Panc1 (cell line): ENCODE measurements around the gene CHDH. TPM values are rescaled to one million over a fixed set of nuclear protein-coding genes. Genes with fewer than 3 reads are reported as not detected.

Source experiments
- ATAC-seq: fragments of 200-7000 bp; cut with Tn5 transposase; 2 replicates; pipeline ENCODE4 v1.9.1; 2020; ENCODE audit warnings: mild to moderate bottlenecking, moderate library complexity
- BruUV-seq: library from RNA; stranded (reverse); fragments of 400-500 nt; replicated peaks from 2 replicates; lab custom pipeline; 2021; lab: Mats Ljungman, UMichigan
- CTCF ChIA-PET: fragments of 300-600 bp; sonication (Branson Sonifier 250); formaldehyde crosslinking; loops from one replicate; lab custom pipeline; 2022; ENCODE audit warnings: antibody characterized with exemption; lab: Charles Lee
- POLR2A ChIA-PET: fragments of 300-600 bp; sonication (Branson Sonifier 250); formaldehyde crosslinking; loops from one replicate; lab custom pipeline; 2022; ENCODE audit warnings: antibody characterized with exemption; lab: Charles Lee
- DNase-seq: peaks from one replicate; pipeline ENCODE4 v3.0.0-alpha.2; 2010; ENCODE audit warnings: low read depth, low spot score
- H3K27ac ChIP-seq: 2 replicates; pipeline ENCODE4 v1.5.1; 2011; ENCODE audit warnings: mild to moderate bottlenecking, low read length, inconsistent platforms
- H3K27me3 ChIP-seq: fragments of 200-500 bp; sonication (Bioruptor generic); 2 replicates; pipeline ENCODE4 v1.6.0; 2014; ENCODE audit warnings: low read length, inconsistent platforms; ENCODE audit not compliant: control insufficient read depth, insufficient read depth
- H3K36me3 ChIP-seq: fragments of 200-500 bp; sonication (Bioruptor generic); 2 replicates; pipeline ENCODE4 v1.5.1; 2014; ENCODE audit warnings: inconsistent platforms, mild to moderate bottlenecking, low read length, moderate library complexity; ENCODE audit not compliant: control insufficient read depth, insufficient read depth
- H3K4me1 ChIP-seq: 2 replicates; pipeline ENCODE4 v1.5.1; 2011; ENCODE audit warnings: inconsistent platforms, mild to moderate bottlenecking, low read length, moderate library complexity; ENCODE audit not compliant: control insufficient read depth, insufficient read depth
- H3K4me3 ChIP-seq, 2 experiments: 2 replicates each; pipeline ENCODE4 v1.5.1; 2011 to 2012; ENCODE audit warnings: low read depth in 2 of 2, low read length in 2 of 2, mild to moderate bottlenecking in 2 of 2, inconsistent platforms in 1 of 2, moderate library complexity in 1 of 2
- H3K9me3 ChIP-seq: fragments of 200-500 bp; sonication (Bioruptor generic); 2 replicates; pipeline ENCODE4 v1.5.1; 2014; ENCODE audit warnings: low read depth, mild to moderate bottlenecking, inconsistent platforms, low read length, moderate library complexity; ENCODE audit not compliant: control insufficient read depth, insufficient read depth
- POLR2AphosphoS5 ChIP-seq: IDR thresholded peaks from 2 replicates; pipeline ENCODE4 v1.6.1; 2012; ENCODE audit warnings: mild to moderate bottlenecking, low read depth, low read length, moderate library complexity
- REST ChIP-seq, 2 experiments: IDR thresholded peaks; 2 replicates each; pipeline ENCODE4 v1.6.1; 2011 to 2012; ENCODE audit warnings: low read depth in 2 of 2, control low read depth in 1 of 2, low read length in 1 of 2, mild to moderate bottlenecking in 1 of 2, moderate library complexity in 1 of 2; ENCODE audit not compliant: insufficient read depth in 1 of 2
- SIN3A ChIP-seq: IDR thresholded peaks from 2 replicates; pipeline ENCODE4 v1.6.1; 2012; ENCODE audit warnings: low read depth, mild to moderate bottlenecking, low read length, moderate library complexity, borderline replicate concordance; ENCODE audit not compliant: insufficient read depth
- TCF7L2 ChIP-seq: IDR thresholded peaks from 2 replicates; pipeline ENCODE4 v1.6.1; 2011; ENCODE audit warnings: mild to moderate bottlenecking, low read depth, low read length, inconsistent platforms
- in situ Hi-C: cut with HindIII; loops from 2 replicates; pipeline ENCODE4 v1.10.0; 2016; ENCODE audit warnings: low sequenced_read_pairs, low pct_unique_long_range_greater_than_20kb
- intact Hi-C: fragments of 100-400 bp; cut with micrococcal nuclease; formaldehyde crosslinking; loops from one replicate; pipeline ENCODE4 v1.10.0; 2022; ENCODE audit not compliant: unreplicated experiment
- total RNA-seq: library from RNA; stranded (reverse); gene quantifications from one replicate; pipeline ENCODE4 v1.2.1, GENCODE V29; 2021; ENCODE audit not compliant: unreplicated experiment
- TF ChIP-seq, protein P1 (sequence below): fragments of 450-650 bp; IDR thresholded peaks from 2 replicates; pipeline ENCODE4 v1.5.1; 2017; ENCODE audit warnings: mild to moderate bottlenecking

The CHDH gene
- total RNA-seq, 1 experiment from 2014 or later, result 24.1 TPM

DNA sequence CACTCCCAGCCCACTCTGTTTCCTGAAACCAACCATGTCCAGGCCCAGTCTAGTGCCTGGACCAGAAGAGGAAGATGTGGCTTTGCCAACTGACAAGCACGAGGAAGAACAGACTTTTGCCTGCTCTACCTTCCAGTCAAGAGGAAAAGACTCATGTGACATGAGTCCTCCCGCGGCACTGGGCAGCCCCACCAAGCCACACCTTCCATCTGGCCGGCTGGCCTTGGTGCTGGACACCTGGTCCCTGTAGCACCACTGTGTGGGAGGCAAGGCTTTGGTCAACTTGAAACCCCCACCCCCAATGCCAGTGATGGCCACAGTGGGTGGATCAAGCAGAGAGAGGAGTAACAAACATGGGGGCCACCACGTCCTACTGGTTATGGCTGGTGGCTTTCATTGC is 12.5 kb downstream of the CHDH start:
- Histone ChIP-seq H3K27me3 (no peaks in the 10 kb centered on the region), H3K4me1 (no peaks in the 10 kb centered on the region), H3K4me3 (no peak overlapping the region), H3K9me3 (no peaks in the 10 kb centered on the region), H3K36me3 (no peaks in the 10 kb centered on the region), H3K27ac (no peak overlapping the region)
- no TSS peak for BruUV-seq
- POLR2A ChIA-PET, result interaction anchor here (0.6 kb wide), 1 partner anchor 330 kb away, joined by 14 read pairs; no protein-coding TSS in a partner anchor
- in situ Hi-C loops, result no loop called here
- TF ChIP-seq TCF7L2 (no peak), SIN3A (no peak), POLR2AphosphoS5 (no peak), REST (IDR thresholded peaks at IDR 0.05; ENCODE audit: insufficient read depth in 1 of 2, low read depth in 2 of 2, low read length in 1 of 2) (no peak)
- TF ChIP-seq, protein P1, sequence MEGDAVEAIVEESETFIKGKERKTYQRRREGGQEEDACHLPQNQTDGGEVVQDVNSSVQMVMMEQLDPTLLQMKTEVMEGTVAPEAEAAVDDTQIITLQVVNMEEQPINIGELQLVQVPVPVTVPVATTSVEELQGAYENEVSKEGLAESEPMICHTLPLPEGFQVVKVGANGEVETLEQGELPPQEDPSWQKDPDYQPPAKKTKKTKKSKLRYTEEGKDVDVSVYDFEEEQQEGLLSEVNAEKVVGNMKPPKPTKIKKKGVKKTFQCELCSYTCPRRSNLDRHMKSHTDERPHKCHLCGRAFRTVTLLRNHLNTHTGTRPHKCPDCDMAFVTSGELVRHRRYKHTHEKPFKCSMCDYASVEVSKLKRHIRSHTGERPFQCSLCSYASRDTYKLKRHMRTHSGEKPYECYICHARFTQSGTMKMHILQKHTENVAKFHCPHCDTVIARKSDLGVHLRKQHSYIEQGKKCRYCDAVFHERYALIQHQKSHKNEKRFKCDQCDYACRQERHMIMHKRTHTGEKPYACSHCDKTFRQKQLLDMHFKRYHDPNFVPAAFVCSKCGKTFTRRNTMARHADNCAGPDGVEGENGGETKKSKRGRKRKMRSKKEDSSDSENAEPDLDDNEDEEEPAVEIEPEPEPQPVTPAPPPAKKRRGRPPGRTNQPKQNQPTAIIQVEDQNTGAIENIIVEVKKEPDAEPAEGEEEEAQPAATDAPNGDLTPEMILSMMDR, result no peak
- no peak for DNase-seq
- no peak for ATAC-seq
- intact Hi-C loops, result no loop called here
- CTCF ChIA-PET, result no interaction called here

DNA sequence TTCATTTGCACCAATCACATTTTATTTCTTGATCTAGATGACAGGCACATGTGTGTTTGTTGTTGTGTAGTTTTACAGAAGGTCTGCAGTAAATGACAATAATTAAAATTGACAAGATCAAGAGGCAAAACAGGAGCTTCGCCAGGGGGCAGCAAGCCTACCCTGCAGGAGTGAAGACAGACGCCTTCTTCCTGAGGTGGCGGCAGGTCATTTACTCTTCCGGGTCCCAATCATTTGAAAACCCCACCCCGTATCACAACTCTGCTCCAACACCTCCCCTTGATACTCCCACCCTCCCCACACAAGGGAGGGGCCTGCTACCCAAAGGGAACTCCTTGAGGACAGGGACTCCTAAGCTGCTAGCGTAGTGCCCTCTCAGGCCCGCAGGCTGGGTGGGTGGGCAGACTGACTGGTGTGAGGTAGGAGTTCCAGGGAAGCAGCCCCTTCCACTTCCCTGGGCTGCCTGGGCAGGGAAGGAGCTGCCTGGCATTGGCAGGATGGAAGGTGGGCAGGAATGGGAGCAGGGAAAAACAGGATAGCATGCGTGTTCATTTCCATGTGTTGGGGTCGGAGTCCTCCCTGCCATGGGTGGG is 13.1 kb downstream of the CHDH start:
- no peaks in the 10 kb centered on the region for H3K9me3 ChIP-seq
- DNase-seq (no peak), ATAC-seq (no peak)
- TF ChIP-seq POLR2AphosphoS5 (no peak), TCF7L2 (no peak), REST (IDR thresholded peaks at IDR 0.05; ENCODE audit: insufficient read depth in 1 of 2, low read depth in 2 of 2, low read length in 1 of 2) (no peak), SIN3A (no peak)
- TF ChIP-seq, protein P1, result no peak
- intact Hi-C loops, result no loop called here
- no peaks in the 10 kb centered on the region for H3K27me3 ChIP-seq
- no peaks in the 10 kb centered on the region for H3K4me1 ChIP-seq
- in situ Hi-C loops, result no loop called here
- no peak overlapping the region for H3K4me3 ChIP-seq
- ChIA-PET CTCF (no interaction called here), POLR2A (interaction anchor here (0.6 kb wide), 1 partner anchor 330 kb away, joined by 14 read pairs; no protein-coding TSS in a partner anchor)
- H3K36me3 ChIP-seq, result no peaks in the 10 kb centered on the region
- H3K27ac ChIP-seq, result no peak overlapping the region
- no TSS peak for BruUV-seq
